Measurements from ENCODE around the gene COP1.
"Not testable (repeated sequence)": the region's sequence is repeated elsewhere in the genome, so short reads cannot be mapped to it uniquely, and the experiment has no call there.

The COP1 gene

GRCh38 chr1:175984057-175984812 lies 222.9 kb downstream of the COP1 start:
- DNase-seq (ENCODE audit: low read depth in 1 of 2, low spot score in 1 of 2): no peak
- in situ Hi-C loops (cut with HindIII; ENCODE audit: low pct_unique_long_range_greater_than_20kb, low sequenced_read_pairs): no loop called here
- no peak for TF ChIP-seq JUND (IDR thresholded peaks at IDR 0.05; ENCODE audit: low read depth)

- in situ Hi-C loops (cut with HindIII; ENCODE audit: low pct_unique_long_range_greater_than_20kb, low sequenced_read_pairs); DNase-seq (ENCODE audit: low read depth in 1 of 2, low spot score in 1 of 2): not testable (repeated sequence)
Measured at GRCh38 chr1:175983363-175983762, 223.7 kb downstream of the COP1 start.

DNA sequence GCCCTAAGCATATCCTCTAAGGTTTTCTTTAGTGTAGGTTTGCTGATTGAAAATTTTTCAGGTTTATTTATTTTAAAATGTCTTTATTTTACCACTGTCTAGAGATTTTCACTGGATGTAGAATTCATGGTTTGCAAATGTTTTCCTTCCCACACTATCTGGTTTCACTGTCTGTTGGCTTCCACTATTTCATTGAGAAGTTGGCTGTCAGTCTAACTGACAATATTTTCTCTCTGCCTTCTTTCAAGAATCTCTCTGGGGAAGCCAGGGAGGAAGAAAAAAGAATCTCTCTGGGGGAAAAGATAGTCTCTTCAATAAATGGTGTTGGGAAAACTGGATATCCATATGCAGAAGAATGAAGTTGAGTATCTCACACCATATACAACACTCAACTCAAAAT lies 226.0 kb downstream of the COP1 start:
- DNase-seq (ENCODE audit: low read depth in 1 of 2, low spot score in 1 of 2): no peak
- no peak for TF ChIP-seq JUND (IDR thresholded peaks at IDR 0.05; ENCODE audit: low read depth)
- in situ Hi-C loops (cut with HindIII; ENCODE audit: low pct_unique_long_range_greater_than_20kb, low sequenced_read_pairs): no loop called here

- in situ Hi-C loops (cut with HindIII; ENCODE audit: low pct_unique_long_range_greater_than_20kb, low sequenced_read_pairs): no loop called here
- no peak for DNase-seq (ENCODE audit: low read depth in 1 of 2, low spot score in 1 of 2)
- no peak for TF ChIP-seq JUND (IDR thresholded peaks at IDR 0.05; ENCODE audit: low read depth)
Measured at GRCh38 chr1:175978926-175979325, 228.2 kb downstream of the COP1 start.

DNA sequence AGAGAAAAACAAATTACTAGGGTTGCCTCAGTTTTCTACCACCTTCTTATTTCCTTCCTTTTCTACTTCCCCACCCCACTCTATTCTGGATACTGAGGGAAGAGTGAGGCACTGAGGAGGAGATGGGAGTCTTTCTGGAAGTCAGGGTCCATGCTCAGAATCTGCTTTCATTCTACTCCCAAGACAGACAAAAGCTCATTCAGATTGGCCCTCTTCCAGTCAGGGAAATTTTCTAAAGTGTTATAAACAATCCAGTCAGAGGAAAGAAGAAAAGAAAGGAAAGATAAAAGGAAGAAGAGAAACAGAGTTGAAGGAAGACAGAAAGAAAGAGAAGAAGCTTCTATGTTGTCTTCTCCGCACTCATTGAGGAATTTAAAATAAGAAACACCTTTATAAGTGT lies 228.6 kb downstream of the COP1 start:
- DNase-seq (ENCODE audit: low read depth in 1 of 2, low spot score in 1 of 2): no peak
- in situ Hi-C loops (cut with HindIII; ENCODE audit: low pct_unique_long_range_greater_than_20kb, low sequenced_read_pairs): no loop called here
- TF ChIP-seq JUND (IDR thresholded peaks at IDR 0.05; ENCODE audit: low read depth): no peak

DNA sequence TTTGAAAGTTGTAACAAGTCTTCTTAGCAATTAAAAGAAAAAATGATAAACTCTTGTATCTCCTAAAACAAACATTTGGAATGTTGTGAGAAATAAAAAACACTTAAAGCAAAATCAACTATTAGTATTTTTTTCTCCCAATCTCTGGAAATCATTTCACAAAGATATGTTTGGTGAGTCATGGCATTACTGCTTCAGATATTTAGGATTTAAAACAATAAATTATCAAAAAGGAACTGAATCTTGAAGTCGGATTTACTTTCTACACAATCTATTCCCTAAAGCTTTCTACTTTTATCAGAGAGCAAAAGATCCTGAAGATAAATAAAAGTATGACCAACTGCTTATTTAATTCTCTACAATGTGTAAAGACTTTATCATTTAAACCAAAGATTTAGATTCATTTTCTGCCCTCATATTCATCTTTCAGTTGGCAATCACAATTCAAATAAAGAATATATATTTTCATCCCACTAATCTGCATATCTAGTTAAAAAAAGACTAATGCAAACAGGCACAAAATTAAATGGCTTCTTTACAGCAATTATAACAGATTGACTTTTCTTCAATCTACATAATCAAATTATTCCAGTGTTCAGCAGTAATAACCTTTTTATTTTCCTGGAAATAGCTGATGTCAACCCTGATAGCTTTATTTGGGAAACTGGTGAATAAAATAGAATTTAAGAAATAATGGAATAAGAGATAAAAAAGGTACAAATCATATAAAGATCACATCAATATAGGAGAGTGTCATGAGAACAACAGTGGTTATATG lies 230.0 kb downstream of the COP1 start:
- no peak for TF ChIP-seq JUND (IDR thresholded peaks at IDR 0.05; ENCODE audit: low read depth)
- in situ Hi-C loops (cut with HindIII; ENCODE audit: low pct_unique_long_range_greater_than_20kb, low sequenced_read_pairs): no loop called here
- DNase-seq (ENCODE audit: low read depth in 1 of 2, low spot score in 1 of 2): no peak

- no peak for DNase-seq (ENCODE audit: low read depth in 1 of 2, low spot score in 1 of 2)
- no peak for TF ChIP-seq JUND (IDR thresholded peaks at IDR 0.05; ENCODE audit: low read depth)
- in situ Hi-C loops (cut with HindIII; ENCODE audit: low pct_unique_long_range_greater_than_20kb, low sequenced_read_pairs): no loop called here
Measured at GRCh38 chr1:175969231-175969630, 237.9 kb downstream of the COP1 start.

GRCh38 chr1:175968486-175969172 lies 238.5 kb downstream of the COP1 start:
- in situ Hi-C loops (cut with HindIII; ENCODE audit: low pct_unique_long_range_greater_than_20kb, low sequenced_read_pairs): no loop called here
- no peak for TF ChIP-seq JUND (IDR thresholded peaks at IDR 0.05; ENCODE audit: low read depth)
- DNase-seq (ENCODE audit: low read depth in 1 of 2, low spot score in 1 of 2): no peak

- TF ChIP-seq JUND (IDR thresholded peaks at IDR 0.05; ENCODE audit: low read depth): no peak
- in situ Hi-C loops (cut with HindIII; ENCODE audit: low pct_unique_long_range_greater_than_20kb, low sequenced_read_pairs): no loop called here
- no peak for DNase-seq (ENCODE audit: low read depth in 1 of 2, low spot score in 1 of 2)
Measured at GRCh38 chr1:175963740-175964139, 243.3 kb downstream of the COP1 start.

- in situ Hi-C loops (cut with HindIII; ENCODE audit: low pct_unique_long_range_greater_than_20kb, low sequenced_read_pairs): no loop called here
- TF ChIP-seq JUND (IDR thresholded peaks at IDR 0.05; ENCODE audit: low read depth): no peak
- DNase-seq (ENCODE audit: low read depth in 1 of 2, low spot score in 1 of 2): no peak
Measured at GRCh38 chr1:175960169-175960568, 246.9 kb downstream of the COP1 start.

- DNase-seq (ENCODE audit: low read depth in 1 of 2, low spot score in 1 of 2): no peak
- in situ Hi-C loops (cut with HindIII; ENCODE audit: low pct_unique_long_range_greater_than_20kb, low sequenced_read_pairs): no loop called here
- TF ChIP-seq JUND (IDR thresholded peaks at IDR 0.05; ENCODE audit: low read depth): no peak
Measured at GRCh38 chr1:175951627-175952026, 255.5 kb downstream of the COP1 start.

DNA sequence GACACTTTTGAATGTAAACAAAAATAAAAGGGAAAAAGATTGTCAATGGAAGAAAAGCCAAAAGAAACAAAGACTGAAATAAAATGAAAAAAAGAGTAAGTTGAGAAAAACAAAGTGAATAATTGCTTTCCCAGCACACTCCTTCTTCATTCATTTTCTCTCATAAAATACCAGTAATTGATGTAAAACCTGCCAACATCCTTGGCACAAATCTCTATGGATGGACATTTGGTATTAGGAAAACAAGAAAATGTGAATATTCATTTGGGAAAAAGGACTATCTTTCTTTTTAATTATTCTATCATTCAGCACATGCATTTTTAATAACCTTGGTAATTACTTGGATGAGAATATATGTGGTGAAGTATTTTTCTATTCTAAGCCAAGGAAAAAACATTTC lies 259.3 kb downstream of the COP1 start:
- no peak for DNase-seq (ENCODE audit: low read depth in 1 of 2, low spot score in 1 of 2)
- in situ Hi-C loops (cut with HindIII; ENCODE audit: low pct_unique_long_range_greater_than_20kb, low sequenced_read_pairs): no loop called here
- TF ChIP-seq JUND (IDR thresholded peaks at IDR 0.05; ENCODE audit: low read depth): no peak

DNA sequence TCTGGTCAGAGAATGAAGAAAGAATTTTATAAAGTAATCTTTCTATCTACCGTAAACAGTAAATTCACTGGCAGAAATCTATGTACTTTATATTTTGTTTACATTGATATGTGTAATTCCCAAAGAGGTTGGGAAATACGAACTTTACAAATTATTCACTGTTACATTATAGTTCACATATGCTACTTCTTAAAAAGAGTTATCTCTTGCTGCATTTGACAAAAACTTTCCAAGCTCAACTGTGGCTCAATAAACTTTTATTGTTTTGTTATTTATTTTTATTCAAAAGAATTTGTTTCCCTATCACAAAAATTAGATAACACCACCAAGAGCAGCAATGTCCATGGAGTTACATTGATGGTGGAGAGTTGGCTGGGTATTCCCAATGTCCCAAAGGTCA lies 262.5 kb downstream of the COP1 start:
- in situ Hi-C loops (cut with HindIII; ENCODE audit: low pct_unique_long_range_greater_than_20kb, low sequenced_read_pairs): no loop called here
- no peak for DNase-seq (ENCODE audit: low read depth in 1 of 2, low spot score in 1 of 2)
- no peak for TF ChIP-seq JUND (IDR thresholded peaks at IDR 0.05; ENCODE audit: low read depth)
